Peyer's patch (tissue), 4 donors: ENCODE data around the gene CALD1.

ENCODE experiments used
- CTCF ChIP-seq, 6 experiments: fragments of 450-650 bp in 4 of 6; fragments of 200-600 bp in 2 of 6; sonication (generic) in 1 of 6; IDR thresholded peaks; one replicate each; pipeline ENCODE4 v1.5.1; 2017 to 2019; ENCODE audit warnings: antibody characterized with exemption in 6 of 6, mild to moderate bottlenecking in 3 of 6, moderate library complexity in 1 of 6
- POLR2A ChIP-seq, 2 donors: fragments of 450-650 bp; IDR thresholded peaks; one replicate each; pipeline ENCODE4 v1.5.1; 2017; ENCODE audit warnings: antibody characterized with exemption in 2 of 2, mild to moderate bottlenecking in 2 of 2, moderate library complexity in 2 of 2

GRCh38 chr7:134988161-134988560 lies 208.7 kb downstream of the CALD1 start:
- no peak for TF ChIP-seq POLR2A (IDR thresholded peaks at IDR 0.05)
- no peak for TF ChIP-seq CTCF (IDR thresholded peaks at IDR 0.05)
